Ectodermal cell (in vitro differentiated cells): Measurements from ENCODE around the gene MRPL41.
"Not testable (repeated sequence)": the region's sequence is repeated elsewhere in the genome, so short reads cannot be mapped to it uniquely, and the experiment has no call there.

ENCODE experiments used
- H3K27ac ChIP-seq: 2 replicates; pipeline ENCODE4 v1.7.0; 2013; ENCODE audit warnings: mild to moderate bottlenecking, low read depth, low read length; ENCODE audit not compliant: insufficient read depth, poor library complexity, severe bottlenecking
- H3K27me3 ChIP-seq: 2 replicates; pipeline ENCODE4 v1.7.0; 2013; ENCODE audit warnings: mild to moderate bottlenecking, low read length; ENCODE audit not compliant: insufficient read depth, control insufficient read depth, poor library complexity, severe bottlenecking
- H3K36me3 ChIP-seq: one replicate; pipeline ENCODE4 v1.7.0; 2013; ENCODE audit warnings: low read length; ENCODE audit not compliant: control insufficient read depth, insufficient read depth
- H3K4me1 ChIP-seq: one replicate; pipeline ENCODE4 v1.7.0; 2013; ENCODE audit warnings: low read length; ENCODE audit not compliant: control insufficient read depth, insufficient read depth
- H3K4me3 ChIP-seq: 2 replicates; pipeline ENCODE4 v1.7.0; 2013; ENCODE audit warnings: low read depth, low read length, control low read depth; ENCODE audit not compliant: insufficient read depth
- H3K9me3 ChIP-seq: 2 replicates; pipeline ENCODE4 v1.7.0; 2013; ENCODE audit warnings: mild to moderate bottlenecking, low read length, moderate library complexity; ENCODE audit not compliant: control insufficient read depth
- WGBS, 2 experiments: methylation state at CpG; one replicate each; pipeline ENCODE4 v1.1.7; 2013; ENCODE audit warnings: missing lambda C conversion rate in 2 of 2; 5-methylcytosine and 5-hydroxymethylcytosine counted together

The MRPL41 gene

GRCh38 chr9:137538058-137538457 lies 13.6 kb upstream of the MRPL41 start:
- 96 to 97% methylated on average over 16 of the region's 16 CpGs for WGBS, 2 experiments
- Histone ChIP-seq H3K4me3 (no peak overlapping the region), H3K27ac (no peak overlapping the region), H3K9me3 (no peaks in the 10 kb centered on the region), H3K4me1 (no peaks in the 10 kb centered on the region), H3K36me3 (no peaks in the 10 kb centered on the region), H3K27me3 (no peaks in the 10 kb centered on the region)

- H3K27ac ChIP-seq: no peak overlapping the region
- no peak overlapping the region for H3K4me3 ChIP-seq
- no peaks in the 10 kb centered on the region for H3K36me3 ChIP-seq
- 95 to 97% methylated on average over 18 of the region's 18 CpGs for WGBS, 2 experiments
- no peaks in the 10 kb centered on the region for H3K4me1 ChIP-seq
- H3K27me3 ChIP-seq: no peaks in the 10 kb centered on the region
- no peaks in the 10 kb centered on the region for H3K9me3 ChIP-seq
Measured at GRCh38 chr9:137540536-137540935, 11.1 kb upstream of the MRPL41 start.

- WGBS, 2 experiments: 90 to 91% methylated on average over 20 of the region's 20 CpGs
- Histone ChIP-seq H3K27me3 (no peaks in the 10 kb centered on the region), H3K27ac (no peak overlapping the region), H3K4me1 (no peaks in the 10 kb centered on the region), H3K4me3 (no peak overlapping the region), H3K36me3 (no peaks in the 10 kb centered on the region), H3K9me3 (no peaks in the 10 kb centered on the region)
Measured at GRCh38 chr9:137542486-137542885, 9.2 kb upstream of the MRPL41 start.

GRCh38 chr9:137543237-137543963 lies 8.3 kb upstream of the MRPL41 start:
- H3K9me3 ChIP-seq: no peaks in the 10 kb centered on the region
- WGBS, 2 experiments: 94% methylated on average over 25 of the region's 25 CpGs
- no peaks in the 10 kb centered on the region for H3K27me3 ChIP-seq
- no peak overlapping the region for H3K27ac ChIP-seq
- no peak overlapping the region for H3K4me3 ChIP-seq
- no peaks in the 10 kb centered on the region for H3K4me1 ChIP-seq
- H3K36me3 ChIP-seq: no peaks in the 10 kb centered on the region

- no peaks in the 10 kb centered on the region for H3K4me1 ChIP-seq
Measured at GRCh38 chr9:137544176-137544760, 7.4 kb upstream of the MRPL41 start.

GRCh38 chr9:137545123-137545522 lies 6.6 kb upstream of the MRPL41 start:
- no peaks in the 10 kb centered on the region for H3K27me3 ChIP-seq

More at GRCh38 chr9:137544176-137544760, 7.4 kb upstream of the MRPL41 start:
- H3K4me3 ChIP-seq: no peak overlapping the region
- H3K9me3 ChIP-seq: no peaks in the 10 kb centered on the region
- no peak overlapping the region for H3K27ac ChIP-seq
- H3K36me3 ChIP-seq: no peaks in the 10 kb centered on the region
- 90% methylated on average over 12 of the region's 12 CpGs for WGBS, 2 experiments
- no peaks in the 10 kb centered on the region for H3K27me3 ChIP-seq

GRCh38 chr9:137547687-137548543 lies 3.8 kb upstream of the MRPL41 start:
- H3K36me3 ChIP-seq: no peaks in the 10 kb centered on the region
- WGBS, 2 experiments: 86 to 88% methylated on average over 23 of the region's 23 CpGs
- no peak overlapping the region for H3K4me3 ChIP-seq
- H3K27me3 ChIP-seq: no peaks in the 10 kb centered on the region
- H3K27ac ChIP-seq: no peak overlapping the region
- H3K4me1 ChIP-seq: peaks cover 7% of the 10 kb centered on the region
- no peaks in the 10 kb centered on the region for H3K9me3 ChIP-seq

More at GRCh38 chr9:137545123-137545522, 6.6 kb upstream of the MRPL41 start:
- Histone ChIP-seq H3K4me3 (no peak overlapping the region), H3K36me3 (no peaks in the 10 kb centered on the region), H3K27ac (no peak overlapping the region), H3K4me1 (peaks cover 6% of the 10 kb centered on the region), H3K9me3 (no peaks in the 10 kb centered on the region)
- 89% methylated on average over 9 of the region's 10 CpGs for WGBS, 2 experiments

- peaks cover 7% of the 10 kb centered on the region for H3K4me1 ChIP-seq
- H3K4me3 ChIP-seq: peak within 1 kb of the TSS; percentile 42
- 10 to 12% methylated on average over 13 of the region's 13 CpGs for WGBS, 2 experiments
- H3K36me3 ChIP-seq: peaks cover 5% of the 10 kb centered on the region
- H3K27me3 ChIP-seq: no peaks in the 10 kb centered on the region
- H3K27ac ChIP-seq: peak within 1 kb of the TSS; percentile 44
- no peaks in the 10 kb centered on the region for H3K9me3 ChIP-seq
Measured at GRCh38 chr9:137550231-137550621, 1.5 kb upstream of the MRPL41 start, which contains the start of gene PNPLA7. Gene PNPLA7 (minus strand): TSS chr9:137550402. CDS start chr9:137550197, 205 bp downstream.

- WGBS, 2 experiments: 3 to 7% methylated on average over 15 of the region's 17 CpGs
- H3K4me3 ChIP-seq: peak overlapping the region; percentile 42
- H3K27ac ChIP-seq, H3K9me3 ChIP-seq, H3K27me3 ChIP-seq, H3K4me1 ChIP-seq: not testable (repeated sequence)
- H3K36me3 ChIP-seq: peaks cover 12% of the 10 kb centered on the region
Measured at GRCh38 chr9:137550958-137551263, 768 bp upstream of the MRPL41 start.
